HT-29 (cell line): ENCODE measurements around the gene WFDC6. TPM values are rescaled to one million over a fixed set of nuclear protein-coding genes. Genes with fewer than 3 reads are reported as not detected.
"Not testable (repeated sequence)": the region's sequence is repeated elsewhere in the genome, so short reads cannot be mapped to it uniquely, and the experiment has no call there.

Experiments used
- DNase-seq: peaks from one replicate; pipeline ENCODE4 v3.0.0-alpha.2; 2015; ENCODE audit warnings: low spot score
- total RNA-seq: library from RNA; depleted of rRNA; stranded (reverse); fragments of >200 nt; shearing (Covaris generic); gene quantifications from 2 replicates; pipeline ENCODE4 v1.2.3, GENCODE V29; 2014; rRNA removed

WFDC6 gene
- total RNA-seq = not detected in 2 replicates

DNA sequence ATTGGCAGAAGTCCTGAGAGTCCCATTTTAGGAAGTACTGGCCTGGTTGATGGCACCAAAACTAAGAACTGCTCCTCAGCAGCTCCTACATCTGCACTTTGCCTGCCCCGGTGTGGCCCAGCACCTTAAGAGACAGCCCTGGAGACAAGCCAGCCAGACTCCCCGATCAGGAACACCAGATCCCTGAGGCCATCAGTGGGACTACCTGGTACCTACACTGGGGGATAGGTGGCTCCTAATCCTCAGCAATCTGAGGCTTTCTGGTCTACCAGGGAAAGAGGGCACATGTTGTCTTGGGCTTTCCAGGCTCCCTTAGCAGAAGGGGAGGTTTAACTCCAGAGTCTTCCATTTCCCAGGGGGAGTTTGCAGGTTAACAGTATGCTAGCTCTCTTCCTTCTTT, at the start of gene WFDC6:
Gene WFDC6 (minus strand): TSS at position 101 of the 400 bp plus-strand sequence. CDS start 75 bp downstream, at position 26.
- no peak for DNase-seq

- no peak for DNase-seq
Observed at GRCh38 chr20:45588800-45589199, 49.5 kb upstream of the WFDC6 start.

DNA sequence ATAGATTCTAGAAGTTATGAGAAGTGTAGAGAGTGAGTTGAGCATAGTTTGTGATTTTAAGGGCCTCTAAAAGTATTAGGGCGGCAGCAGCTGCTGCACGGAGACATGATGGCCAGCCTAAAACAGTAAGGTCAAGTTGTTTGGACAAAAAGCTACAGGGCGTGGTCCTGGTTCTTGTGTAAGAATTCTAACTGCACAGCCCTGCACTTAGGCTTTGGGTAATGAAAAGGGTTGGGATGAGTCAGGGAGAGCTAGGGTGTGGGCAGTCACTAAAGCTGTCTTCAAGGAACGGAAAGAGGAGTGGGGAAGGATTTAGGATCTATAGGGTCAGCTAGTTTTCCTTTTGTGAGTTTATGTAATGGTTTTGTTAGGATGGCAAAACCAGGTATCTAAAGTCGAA, 46.7 kb upstream of the WFDC6 start:
- DNase-seq = not testable (repeated sequence)

- DNase-seq = not testable (repeated sequence)
Observed at GRCh38 chr20:45584294-45584693, 45.0 kb upstream of the WFDC6 start.

DNA sequence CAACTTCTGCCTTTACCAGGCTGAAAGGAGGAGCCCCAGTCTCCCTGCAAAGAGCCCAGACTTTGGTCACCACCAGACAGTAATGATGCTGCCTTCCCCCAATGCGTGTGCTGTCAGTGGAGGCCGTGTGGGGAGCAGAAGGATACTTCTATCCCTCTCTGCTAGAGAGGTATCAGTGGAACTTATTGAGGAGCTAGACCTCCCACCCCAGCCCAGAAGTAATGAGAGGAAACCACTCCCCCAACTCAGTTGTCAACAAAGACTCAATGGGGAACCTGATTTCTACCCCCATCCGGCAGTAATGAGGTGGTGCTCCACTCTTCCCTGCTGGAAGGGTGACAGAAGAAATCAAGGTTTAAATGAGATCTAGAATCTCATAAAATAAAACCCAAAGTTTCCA, 44.2 kb upstream of the WFDC6 start:
- no peak for DNase-seq

DNA sequence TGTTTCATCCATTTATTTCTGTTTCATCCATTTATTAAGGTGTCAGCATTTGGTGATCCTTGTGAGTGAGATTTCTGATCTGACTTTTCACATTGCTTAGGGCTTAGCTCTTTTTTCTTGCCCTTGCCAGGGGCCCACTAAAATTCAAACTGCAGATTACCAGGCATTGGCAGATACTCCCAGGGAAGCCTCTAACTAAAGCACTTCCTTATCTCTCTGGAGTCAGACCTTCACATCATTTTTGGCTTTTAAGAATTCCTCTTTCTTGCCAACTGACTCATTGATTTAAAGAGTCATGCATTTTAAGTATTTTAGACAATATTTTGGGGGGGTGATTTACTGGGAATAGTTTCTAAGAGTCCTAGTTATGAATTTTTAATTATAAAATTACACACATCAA, 42.4 kb upstream of the WFDC6 start:
- no peak for DNase-seq

DNA sequence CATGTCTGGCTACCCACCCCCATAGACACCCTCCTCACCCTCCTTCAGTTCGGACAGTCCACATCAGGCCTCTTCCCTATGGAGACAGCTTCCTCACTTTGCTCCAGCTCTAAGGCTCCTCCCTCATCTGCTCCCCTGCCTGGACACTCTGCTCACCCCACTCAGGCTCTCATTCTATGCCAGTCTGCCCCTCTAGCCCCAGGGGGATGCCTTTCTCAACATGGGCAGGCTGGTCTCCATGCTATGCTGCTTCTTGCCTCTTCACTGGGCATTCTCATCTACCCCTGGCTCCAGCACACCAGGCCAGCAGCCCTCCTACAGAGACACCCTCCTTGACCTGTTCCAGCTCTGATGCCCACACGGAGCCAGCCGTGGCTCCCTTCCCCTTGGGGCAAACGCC, 39.9 kb upstream of the WFDC6 start, which contains the start of gene WFDC8:
Gene WFDC8 (minus strand): TSS at position 101 of the 400 bp plus-strand sequence. CDS start 37 bp downstream, at position 64.
- DNase-seq = no peak

DNA sequence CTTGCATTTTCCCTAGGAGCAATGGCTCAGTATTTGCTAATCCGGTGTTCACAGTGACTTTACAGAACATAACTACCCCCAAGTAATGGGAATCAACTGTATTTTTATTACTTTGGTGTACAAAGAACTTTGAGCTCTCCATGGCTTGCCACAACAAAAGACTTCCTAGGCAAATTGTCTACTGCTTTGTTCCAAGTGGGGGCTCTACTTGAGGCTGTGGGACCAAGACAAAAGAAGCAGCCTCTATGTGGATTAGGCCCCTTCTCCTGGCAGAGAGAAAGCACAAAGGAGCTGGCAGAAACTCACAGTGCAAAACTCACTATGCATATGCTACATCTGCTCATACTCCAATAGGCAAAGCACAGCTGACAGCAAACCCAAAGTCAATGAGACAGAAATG, 38.9 kb upstream of the WFDC6 start:
- DNase-seq = no peak

DNA sequence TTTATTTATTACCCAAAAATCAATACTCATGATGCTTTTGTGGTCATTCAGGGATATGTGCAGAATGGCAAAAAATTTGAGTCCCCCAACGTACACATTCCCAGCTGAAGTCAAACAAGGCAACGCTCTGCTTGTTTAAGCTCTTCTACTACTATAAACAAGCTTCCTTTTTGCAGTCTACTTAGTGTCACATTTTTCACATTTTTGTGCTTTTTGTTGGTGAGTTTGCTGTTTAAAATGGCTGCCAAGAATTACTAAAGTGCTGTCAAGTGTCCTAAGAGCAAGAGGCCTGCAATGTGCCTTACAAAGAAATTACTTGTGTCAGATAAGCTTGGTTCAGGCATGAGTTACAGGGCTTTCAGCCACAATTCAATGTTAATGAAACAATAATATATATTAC, 37.7 kb upstream of the WFDC6 start:
- no peak for DNase-seq

DNA sequence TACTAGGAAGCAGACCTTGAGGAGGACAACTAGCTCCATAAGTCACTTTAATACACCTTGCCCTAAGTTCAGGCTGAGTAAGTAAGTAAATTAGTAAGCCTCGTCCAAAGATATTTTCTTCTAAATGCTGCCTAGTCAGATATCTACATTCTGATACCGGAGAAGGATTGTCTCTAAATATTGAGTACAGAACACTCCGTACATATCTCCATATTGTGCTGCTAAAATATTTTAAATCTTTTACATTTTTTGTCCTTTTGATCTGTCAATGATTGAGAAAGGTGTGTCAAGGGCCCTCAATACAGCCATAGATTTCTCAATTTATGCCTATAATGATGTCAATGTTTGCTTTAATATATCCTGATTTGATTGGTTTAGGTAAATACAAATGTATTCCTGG, 36.6 kb upstream of the WFDC6 start:
- DNase-seq = no peak

GRCh38 chr20:45569650-45570049, 30.4 kb upstream of the WFDC6 start:
- DNase-seq = not testable (repeated sequence)

GRCh38 chr20:45564760-45565276, 25.5 kb upstream of the WFDC6 start:
- no peak for DNase-seq

GRCh38 chr20:45555198-45555597, 15.9 kb upstream of the WFDC6 start:
- no peak for DNase-seq

DNA sequence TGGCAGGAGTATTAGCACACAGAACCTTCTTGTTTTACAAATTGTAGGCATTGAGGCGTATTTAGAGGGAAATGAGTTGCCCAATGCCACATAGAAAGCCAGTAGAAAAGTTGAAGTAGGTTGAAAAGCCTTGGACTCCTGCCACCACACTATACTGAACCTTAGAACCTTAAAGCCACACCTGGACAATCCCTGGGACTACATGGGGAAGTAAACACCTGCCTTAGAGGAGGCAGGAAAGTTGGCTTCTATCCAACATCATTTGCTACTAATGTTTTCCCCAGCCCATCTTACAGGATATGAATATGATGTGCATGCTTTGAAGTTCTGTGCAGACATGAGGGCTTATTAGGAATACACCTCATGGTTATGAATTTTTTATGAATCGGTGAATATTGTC, 13.2 kb upstream of the WFDC6 start:
- DNase-seq = peak; percentile 56

DNA sequence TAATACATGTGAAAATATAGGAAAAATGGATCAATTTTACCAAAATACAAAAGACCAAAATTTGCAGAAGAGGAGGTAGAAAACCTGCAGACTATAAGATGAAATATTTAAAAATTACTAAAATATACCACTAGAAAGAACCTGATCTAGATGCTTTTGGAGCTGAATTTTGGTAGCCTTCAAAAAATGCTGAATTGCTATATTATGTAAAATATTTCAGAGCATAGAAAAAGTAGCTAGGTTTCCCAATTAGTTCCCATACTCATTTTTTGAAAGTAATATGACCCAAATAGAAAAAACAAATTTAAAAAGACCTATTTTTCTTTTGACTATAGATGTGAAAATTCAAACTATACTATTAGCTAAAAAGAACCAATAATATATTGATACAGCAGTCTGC, 11.5 kb upstream of the WFDC6 start:
- no peak for DNase-seq

GRCh38 chr20:45548410-45548809, 9.1 kb upstream of the WFDC6 start:
- DNase-seq = no peak

DNA sequence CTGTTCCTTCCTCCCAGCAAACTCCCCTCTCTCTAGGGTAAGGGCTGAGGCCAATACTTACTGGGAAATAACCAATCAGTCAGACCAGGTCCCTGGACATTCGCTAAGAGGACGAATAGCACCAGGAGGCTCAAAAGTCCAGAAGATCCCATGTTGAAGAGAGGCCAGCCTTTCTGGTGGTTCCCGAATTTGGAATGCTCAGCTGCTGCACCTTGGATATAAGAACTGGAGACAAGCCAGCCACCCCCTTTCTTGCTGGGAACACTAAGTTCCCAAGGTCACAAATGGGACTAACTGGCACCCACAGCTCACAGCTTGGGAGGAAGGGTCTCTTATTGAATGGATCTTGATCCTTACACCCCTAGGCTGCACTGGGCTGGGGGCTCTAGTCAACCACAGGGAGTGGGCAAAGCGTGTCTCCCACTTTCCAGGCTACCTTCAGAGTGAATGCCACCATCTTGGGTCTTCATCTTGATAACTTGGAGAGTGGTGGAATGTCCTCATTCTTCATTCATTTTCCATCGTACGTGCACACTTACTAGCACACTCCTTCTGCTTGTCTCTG, 8.0 kb upstream of the WFDC6 start, which contains the start of gene EPPIN:
Gene EPPIN (minus strand): TSS at position 196 of the 565 bp plus-strand sequence. CDS start 44 bp downstream, at position 152.
- no peak for DNase-seq

- DNase-seq = peak; percentile 61
Observed at GRCh38 chr20:45545754-45546453, 6.6 kb upstream of the WFDC6 start.

- DNase-seq = no peak
Observed at GRCh38 chr20:45545351-45545750, 6.1 kb upstream of the WFDC6 start.

- no peak for DNase-seq
Observed at GRCh38 chr20:45538209-45538799, 978 bp downstream of the WFDC6 start.

- no peak for DNase-seq
Observed at GRCh38 chr20:45527294-45527693, 12.0 kb downstream of the WFDC6 start.

GRCh38 chr20:45523821-45524220, 15.5 kb downstream of the WFDC6 start:
- no peak for DNase-seq

- peak; percentile 90 for DNase-seq
Observed at GRCh38 chr20:45518282-45518681, 21.0 kb downstream of the WFDC6 start.
